ENCODE measurements around the gene RASL10B. TPM values are rescaled to one million over a fixed set of nuclear protein-coding genes. Genes with fewer than 3 reads are reported as not detected.

RASL10B gene
- total RNA-seq, 4 donors from 2014 or later, result 9.9 to 63.8 (median 42.3) TPM

DNA sequence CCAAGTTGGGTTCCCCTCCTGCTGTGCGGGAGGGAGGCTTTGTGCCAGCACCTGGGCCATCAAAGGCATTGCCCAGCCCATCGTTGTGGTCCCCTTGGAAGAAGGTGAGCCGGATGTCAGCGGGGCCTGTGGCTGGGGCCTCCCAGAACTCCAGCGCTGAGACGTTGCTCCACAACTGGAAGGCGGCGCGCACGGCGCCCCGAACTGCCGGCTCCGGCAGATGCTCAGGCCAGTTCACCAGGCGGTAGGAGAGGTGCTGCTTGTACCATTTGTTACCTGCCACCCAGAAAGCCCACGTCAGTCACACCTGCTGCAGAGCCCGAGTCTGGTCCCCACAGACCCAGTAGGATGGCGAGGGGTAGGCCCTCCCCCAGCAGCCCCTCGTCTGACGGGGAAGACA is 41.7 kb downstream of the RASL10B start:
- TF ChIP-seq, protein P1, sequence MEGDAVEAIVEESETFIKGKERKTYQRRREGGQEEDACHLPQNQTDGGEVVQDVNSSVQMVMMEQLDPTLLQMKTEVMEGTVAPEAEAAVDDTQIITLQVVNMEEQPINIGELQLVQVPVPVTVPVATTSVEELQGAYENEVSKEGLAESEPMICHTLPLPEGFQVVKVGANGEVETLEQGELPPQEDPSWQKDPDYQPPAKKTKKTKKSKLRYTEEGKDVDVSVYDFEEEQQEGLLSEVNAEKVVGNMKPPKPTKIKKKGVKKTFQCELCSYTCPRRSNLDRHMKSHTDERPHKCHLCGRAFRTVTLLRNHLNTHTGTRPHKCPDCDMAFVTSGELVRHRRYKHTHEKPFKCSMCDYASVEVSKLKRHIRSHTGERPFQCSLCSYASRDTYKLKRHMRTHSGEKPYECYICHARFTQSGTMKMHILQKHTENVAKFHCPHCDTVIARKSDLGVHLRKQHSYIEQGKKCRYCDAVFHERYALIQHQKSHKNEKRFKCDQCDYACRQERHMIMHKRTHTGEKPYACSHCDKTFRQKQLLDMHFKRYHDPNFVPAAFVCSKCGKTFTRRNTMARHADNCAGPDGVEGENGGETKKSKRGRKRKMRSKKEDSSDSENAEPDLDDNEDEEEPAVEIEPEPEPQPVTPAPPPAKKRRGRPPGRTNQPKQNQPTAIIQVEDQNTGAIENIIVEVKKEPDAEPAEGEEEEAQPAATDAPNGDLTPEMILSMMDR (IDR thresholded peaks at IDR 0.05), result no peak
- no peak for ATAC-seq (ENCODE audit: low FRiP score)
- DNase-seq (ENCODE audit: low spot score), result no peak

DNA sequence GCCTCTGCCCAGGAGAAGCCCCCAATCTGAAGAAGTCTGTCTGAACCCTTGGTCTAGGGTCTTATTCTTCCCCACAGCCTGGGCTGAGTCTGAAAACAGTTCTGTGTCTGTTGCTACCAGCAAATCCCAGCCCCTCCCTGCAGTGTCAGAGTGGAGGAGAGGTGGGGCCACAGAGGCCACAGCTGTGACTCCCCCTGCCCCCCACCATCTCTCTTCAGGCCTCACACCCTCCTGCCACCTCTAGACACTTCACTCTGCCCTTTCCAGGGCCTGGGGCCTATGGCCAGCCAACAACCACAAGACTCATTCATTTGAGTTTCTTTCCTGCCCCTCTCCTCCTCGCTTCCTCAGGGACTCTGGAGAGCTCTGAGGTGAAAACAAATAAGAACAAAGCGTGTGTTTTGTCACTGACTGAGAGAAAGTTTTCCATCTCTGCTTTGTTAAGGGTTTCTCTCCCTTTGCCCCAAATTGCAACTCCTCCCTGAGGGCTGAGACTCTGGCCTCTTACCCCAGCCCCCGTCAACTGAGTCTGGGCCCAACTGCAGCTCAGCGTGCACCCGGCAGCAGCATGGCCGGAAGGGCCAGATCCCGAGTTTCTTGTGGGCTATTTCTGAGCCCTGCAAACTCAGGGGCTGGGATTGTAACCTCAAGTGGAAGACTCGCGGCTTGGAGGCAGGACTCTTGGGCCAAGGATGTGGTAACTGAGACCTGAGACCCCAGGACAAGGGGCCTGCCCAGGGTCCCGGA is 42.4 kb downstream of the RASL10B start:
- DNase-seq (ENCODE audit: low spot score) (no peak), ATAC-seq (ENCODE audit: low FRiP score) (peak; percentile 17)
- TF ChIP-seq, protein P1 (IDR thresholded peaks at IDR 0.05), result no peak

DNA sequence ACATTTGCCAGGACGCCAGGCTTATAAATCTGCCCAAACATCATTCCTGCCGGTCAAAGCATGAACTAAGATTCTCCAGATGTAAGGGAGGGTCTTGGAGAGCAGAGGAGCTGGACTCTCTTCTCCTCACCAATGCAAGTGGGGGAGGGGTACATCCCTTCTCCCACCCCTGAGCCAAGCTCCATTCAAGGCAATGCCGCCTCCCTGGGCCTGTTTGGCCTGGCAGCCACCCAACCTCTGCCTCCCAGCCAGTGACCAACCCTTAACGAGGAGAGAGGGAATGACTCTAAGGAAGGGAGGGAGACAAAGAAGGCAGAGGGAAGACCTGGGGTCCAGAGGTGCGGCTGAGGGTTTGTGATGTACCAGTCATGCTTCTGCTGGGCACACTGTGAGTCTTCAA is 43.1 kb downstream of the RASL10B start:
- ATAC-seq (ENCODE audit: low FRiP score), result peak; percentile 51
- no peak for DNase-seq (ENCODE audit: low spot score)
- TF ChIP-seq, protein P1 (IDR thresholded peaks at IDR 0.05), result no peak

DNA sequence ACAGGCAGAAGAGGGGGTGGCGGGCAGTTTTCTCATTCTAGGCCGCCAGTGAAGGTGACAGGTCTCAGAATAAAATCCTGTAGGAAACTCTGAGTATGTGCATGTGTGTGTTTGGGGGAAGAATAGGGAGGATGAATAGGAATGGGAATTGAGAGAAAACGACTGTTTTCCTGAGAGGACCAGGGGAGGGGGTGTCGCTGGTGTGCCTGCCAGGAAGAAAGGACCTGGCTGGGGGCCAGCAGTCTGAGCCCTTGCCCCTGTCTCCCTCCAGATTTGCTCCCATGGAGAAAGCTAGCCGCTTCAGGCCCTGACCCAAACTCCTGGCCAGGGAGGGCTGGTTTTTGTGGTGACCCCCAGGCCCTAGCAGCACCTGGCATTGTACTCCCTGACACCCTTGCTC is 43.6 kb downstream of the RASL10B start:
- ATAC-seq (ENCODE audit: low FRiP score) (no peak), DNase-seq (ENCODE audit: low spot score) (no peak)
- TF ChIP-seq, protein P1 (IDR thresholded peaks at IDR 0.05), result no peak

DNA sequence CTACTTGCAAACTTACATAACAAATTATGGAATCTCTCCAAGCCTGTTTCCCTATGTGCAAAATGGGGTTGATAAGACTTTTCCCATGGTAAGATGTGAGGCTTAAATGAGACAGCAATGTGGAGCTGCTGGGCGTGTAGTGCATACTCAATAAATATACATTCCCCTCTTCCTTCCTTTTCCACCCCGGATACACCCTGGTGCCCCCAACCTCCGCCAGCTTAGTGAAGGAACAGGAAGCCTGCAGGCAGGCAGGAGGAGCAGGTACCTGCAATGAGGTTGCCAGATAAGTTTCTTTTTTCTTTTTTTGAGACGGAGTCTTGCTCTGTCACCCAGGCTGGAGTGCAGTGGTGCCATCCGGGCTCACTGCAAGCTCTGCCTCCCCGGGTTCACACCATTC is 44.1 kb downstream of the RASL10B start:
- TF ChIP-seq, protein P1 (IDR thresholded peaks at IDR 0.05), result no peak
- DNase-seq (ENCODE audit: low spot score) (no peak), ATAC-seq (ENCODE audit: low FRiP score) (no peak)

DNA sequence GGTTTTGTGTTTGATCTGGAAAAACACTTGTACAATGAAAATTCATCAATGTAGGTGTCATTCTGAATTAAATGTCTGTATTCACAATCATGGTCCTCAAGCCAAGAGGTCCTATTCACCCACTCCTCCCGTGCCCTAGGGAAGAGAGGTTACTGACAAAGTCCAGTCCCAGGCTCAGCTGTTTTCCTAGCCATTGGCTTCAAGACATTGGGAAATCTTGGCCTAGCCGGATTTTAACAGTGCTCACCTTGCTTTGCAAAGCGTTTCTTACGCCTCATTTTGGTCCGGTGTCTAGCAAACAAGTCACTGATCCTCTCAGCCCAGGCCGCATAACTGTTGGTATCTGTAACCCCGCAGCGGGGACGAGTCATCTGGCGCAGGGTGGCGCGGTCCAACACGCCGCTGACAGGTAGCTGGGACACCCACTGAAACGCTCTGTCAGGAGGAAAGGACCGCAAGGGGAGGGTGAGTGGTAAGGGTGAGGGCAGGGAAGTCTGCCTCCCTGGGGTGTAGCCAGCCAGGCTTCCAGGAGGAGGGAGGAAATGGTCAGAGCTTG is 47.3 kb downstream of the RASL10B start:
- no peak for ATAC-seq (ENCODE audit: low FRiP score)
- DNase-seq (ENCODE audit: low spot score), result no peak
- TF ChIP-seq, protein P1 (IDR thresholded peaks at IDR 0.05), result no peak

DNA sequence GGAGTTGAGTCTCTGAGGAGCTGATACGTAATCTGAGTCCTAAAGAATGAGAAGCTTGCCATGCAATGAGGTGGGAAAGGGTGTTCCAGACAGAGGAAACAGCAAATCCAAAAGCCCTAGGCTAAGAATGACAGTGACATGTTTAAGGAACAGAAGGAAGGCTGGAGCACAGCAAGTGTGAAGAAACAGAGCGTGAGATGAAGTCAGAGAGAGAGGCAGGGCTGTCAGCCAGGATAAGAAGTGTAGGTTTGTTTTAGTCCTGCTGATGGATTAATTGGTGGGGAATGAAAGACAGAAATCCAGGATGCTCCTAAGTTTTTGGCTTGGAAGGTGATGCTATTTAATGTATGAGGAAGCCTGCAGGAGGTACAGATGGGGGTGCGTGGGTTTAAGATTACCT is 49.5 kb downstream of the RASL10B start:
- DNase-seq (ENCODE audit: low spot score) (no peak), ATAC-seq (ENCODE audit: low FRiP score) (no peak)
- TF ChIP-seq, protein P1 (IDR thresholded peaks at IDR 0.05), result no peak
